HL-60/S4 (cell line): ENCODE data around the gene C22orf23.
"Not testable (repeated sequence)": the region's sequence is repeated elsewhere in the genome, so short reads cannot be mapped to it uniquely, and the experiment has no call there.

Experiments used
- in situ Hi-C: fragments of 300-500 bp; cut with MboI; formaldehyde crosslinking; loops from 2 replicates; pipeline ENCODE4 v1.14.3; 2022; ENCODE audit warnings: low sequenced_read_pairs

The C22orf23 gene

GRCh38 chr22:37959231-37959825 is 5.9 kb upstream of the C22orf23 start:
- in situ Hi-C loops = no loop called here

GRCh38 chr22:37957232-37957631 is 3.8 kb upstream of the C22orf23 start:
- in situ Hi-C loops = no loop called here

GRCh38 chr22:37955825-37956397 is 2.5 kb upstream of the C22orf23 start:
- in situ Hi-C loops = not testable (repeated sequence)

GRCh38 chr22:37954686-37955085 is 1.3 kb upstream of the C22orf23 start:
- in situ Hi-C loops = no loop called here

GRCh38 chr22:37953062-37953436 is 352 bp downstream of the C22orf23 start:
- in situ Hi-C loops = no loop called here

- in situ Hi-C loops = not testable (repeated sequence)
These were observed 772 bp downstream of the C22orf23 start for GRCh38 chr22:37952629-37953028.

GRCh38 chr22:37951305-37951704 is 2.1 kb downstream of the C22orf23 start:
- in situ Hi-C loops = no loop called here

- in situ Hi-C loops = not testable (repeated sequence)
These were observed 6.1 kb downstream of the C22orf23 start for GRCh38 chr22:37947142-37947795.

GRCh38 chr22:37944423-37944822 is 9.0 kb downstream of the C22orf23 start:
- in situ Hi-C loops = not testable (repeated sequence)

GRCh38 chr22:37943825-37944198 is 9.6 kb downstream of the C22orf23 start:
- in situ Hi-C loops = no loop called here

- in situ Hi-C loops = no loop called here
These were observed 10.1 kb downstream of the C22orf23 start for GRCh38 chr22:37943136-37943824.

GRCh38 chr22:37942133-37942532 is 11.3 kb downstream of the C22orf23 start:
- in situ Hi-C loops = no loop called here

GRCh38 chr22:37940698-37941376 is 12.6 kb downstream of the C22orf23 start:
- in situ Hi-C loops = no loop called here

GRCh38 chr22:37933711-37934376 is 19.6 kb downstream of the C22orf23 start:
- in situ Hi-C loops = no loop called here

- in situ Hi-C loops = no loop called here
These were observed 20.4 kb downstream of the C22orf23 start for GRCh38 chr22:37932821-37933578.

- in situ Hi-C loops = no loop called here
These were observed 21.0 kb downstream of the C22orf23 start for GRCh38 chr22:37932401-37932800.

- in situ Hi-C loops = no loop called here
These were observed 21.5 kb downstream of the C22orf23 start for GRCh38 chr22:37931893-37932389.

GRCh38 chr22:37930952-37931440 is 22.4 kb downstream of the C22orf23 start:
- in situ Hi-C loops = no loop called here

GRCh38 chr22:37930270-37930951 is 23.0 kb downstream of the C22orf23 start:
- in situ Hi-C loops = no loop called here
